ENCODE measurements around the gene SULT1A1. TPM values are rescaled to one million over a fixed set of nuclear protein-coding genes. Genes with fewer than 3 reads are reported as not detected.

Gene SULT1A1
- total and polyA plus RNA-seq, 2 experiments from 2014 or later, result 15.0 to 18.8 TPM

GRCh38 chr16:28587386-28587785 lies 22.5 kb downstream of the SULT1A1 start:
- no peak for DNase-seq (ENCODE audit: low spot score)
- no peak overlapping the region for H2AFZ ChIP-seq
- H3K27me3 ChIP-seq, result no peaks in the 10 kb centered on the region
- no peaks in the 10 kb centered on the region for H3K9me3 ChIP-seq (ENCODE audit: low read depth)
- H3K4me3 ChIP-seq, result no peak overlapping the region
- H4K20me1 ChIP-seq (ENCODE audit: insufficient read depth, poor library complexity, severe bottlenecking), result no peaks in the 10 kb centered on the region
- no peaks in the 10 kb centered on the region for H3K4me1 ChIP-seq (ENCODE audit: insufficient read depth)
- 85% methylated on average over 8 of the region's 8 CpGs for WGBS (ENCODE audit: low lambda C conversion rate, missing lambda C conversion rate)
- no peak overlapping the region for H3K4me2 ChIP-seq
- TF ChIP-seq EZH2phosphoT487 (IDR thresholded peaks at IDR 0.05; ENCODE audit: low read depth, severe bottlenecking, unreplicated experiment), result no peak
- TF ChIP-seq EZH2 (IDR thresholded peaks at IDR 0.05; ENCODE audit: borderline replicate concordance), result no peak
- TF ChIP-seq CTCF (IDR thresholded peaks at IDR 0.05; ENCODE audit: poor library complexity), result no peak
- H3K27ac ChIP-seq, result no peak overlapping the region
- H3K9me2 ChIP-seq (replicated peaks; ENCODE audit: insufficient read depth), result no peaks in the 10 kb centered on the region
- H3K36me3 ChIP-seq (replicated peaks; ENCODE audit: insufficient read depth, low read depth), result no peaks in the 10 kb centered on the region
- no peaks in the 10 kb centered on the region for H3K79me2 ChIP-seq

- Histone ChIP-seq H3K4me2 (no peak overlapping the region), H2AFZ (no peak overlapping the region), H3K9me3 (ENCODE audit: low read depth) (no peaks in the 10 kb centered on the region), H3K4me1 (ENCODE audit: insufficient read depth) (no peaks in the 10 kb centered on the region), H3K27ac (no peak overlapping the region), H3K27me3 (no peaks in the 10 kb centered on the region), H3K4me3 (no peak overlapping the region), H3K9me2 (replicated peaks; ENCODE audit: insufficient read depth) (no peaks in the 10 kb centered on the region), H3K36me3 (replicated peaks; ENCODE audit: insufficient read depth, low read depth) (no peaks in the 10 kb centered on the region), H4K20me1 (ENCODE audit: insufficient read depth, poor library complexity, severe bottlenecking) (no peaks in the 10 kb centered on the region), H3K79me2 (no peaks in the 10 kb centered on the region)
- WGBS (ENCODE audit: low lambda C conversion rate, missing lambda C conversion rate), result 95% methylated on average over 3 of the region's 3 CpGs
- no peak for DNase-seq (ENCODE audit: low spot score)
- TF ChIP-seq EZH2phosphoT487 (IDR thresholded peaks at IDR 0.05; ENCODE audit: low read depth, severe bottlenecking, unreplicated experiment) (no peak), CTCF (IDR thresholded peaks at IDR 0.05; ENCODE audit: poor library complexity) (no peak), EZH2 (IDR thresholded peaks at IDR 0.05; ENCODE audit: borderline replicate concordance) (no peak)
Observed at GRCh38 chr16:28586466-28586865, 23.4 kb downstream of the SULT1A1 start.

- Histone ChIP-seq H3K79me2 (no peaks in the 10 kb centered on the region), H3K4me1 (ENCODE audit: insufficient read depth) (no peaks in the 10 kb centered on the region), H3K27ac (no peak overlapping the region), H3K4me3 (no peak overlapping the region), H3K27me3 (no peaks in the 10 kb centered on the region), H3K9me3 (ENCODE audit: low read depth) (no peaks in the 10 kb centered on the region), H4K20me1 (ENCODE audit: insufficient read depth, poor library complexity, severe bottlenecking) (no peaks in the 10 kb centered on the region), H3K9me2 (replicated peaks; ENCODE audit: insufficient read depth) (no peaks in the 10 kb centered on the region), H2AFZ (no peak overlapping the region), H3K36me3 (replicated peaks; ENCODE audit: insufficient read depth, low read depth) (no peaks in the 10 kb centered on the region), H3K4me2 (no peak overlapping the region)
- WGBS (ENCODE audit: low lambda C conversion rate, missing lambda C conversion rate), result 91% methylated on average over 11 of the region's 11 CpGs
- no peak for DNase-seq (ENCODE audit: low spot score)
- TF ChIP-seq EZH2 (IDR thresholded peaks at IDR 0.05; ENCODE audit: borderline replicate concordance) (no peak), CTCF (IDR thresholded peaks at IDR 0.05; ENCODE audit: poor library complexity) (no peak), EZH2phosphoT487 (IDR thresholded peaks at IDR 0.05; ENCODE audit: low read depth, severe bottlenecking, unreplicated experiment) (no peak)
Observed at GRCh38 chr16:28585674-28586073, 24.2 kb downstream of the SULT1A1 start.

Data from hepatocyte (in vitro differentiated cells).